GM12873 (cell line): Measurements from ENCODE around the gene COPS2.

ENCODE experiments used
- CTCF ChIP-seq: IDR thresholded peaks from 2 replicates; pipeline ENCODE4 v1.5.1; 2012; ENCODE audit warnings: low read depth, mild to moderate bottlenecking, moderate library complexity, low read length, control low read depth; ENCODE audit not compliant: insufficient read depth; ENCODE audit errors: missing control alignments

COPS2 gene

DNA sequence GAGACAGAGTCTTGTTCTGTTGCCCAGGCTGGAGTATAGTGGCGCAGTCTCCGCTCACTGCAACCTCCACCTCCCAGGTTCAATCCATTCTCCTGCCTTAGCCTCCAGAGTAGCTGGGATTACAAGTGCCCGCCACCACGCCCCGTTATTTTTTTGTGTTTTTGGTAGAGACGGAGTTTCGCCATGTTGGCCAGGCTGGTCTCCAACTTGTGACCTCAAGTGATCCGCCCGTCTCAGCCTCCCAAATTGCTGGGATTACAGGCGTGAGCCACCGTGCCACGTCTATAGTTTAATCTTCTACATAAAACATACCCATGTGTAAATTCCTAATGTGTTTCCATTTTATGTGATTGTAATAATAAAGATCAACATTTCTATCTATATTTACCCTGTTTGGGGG lies 16.4 kb upstream of the COPS2 start:
- TF ChIP-seq CTCF = no peak

DNA sequence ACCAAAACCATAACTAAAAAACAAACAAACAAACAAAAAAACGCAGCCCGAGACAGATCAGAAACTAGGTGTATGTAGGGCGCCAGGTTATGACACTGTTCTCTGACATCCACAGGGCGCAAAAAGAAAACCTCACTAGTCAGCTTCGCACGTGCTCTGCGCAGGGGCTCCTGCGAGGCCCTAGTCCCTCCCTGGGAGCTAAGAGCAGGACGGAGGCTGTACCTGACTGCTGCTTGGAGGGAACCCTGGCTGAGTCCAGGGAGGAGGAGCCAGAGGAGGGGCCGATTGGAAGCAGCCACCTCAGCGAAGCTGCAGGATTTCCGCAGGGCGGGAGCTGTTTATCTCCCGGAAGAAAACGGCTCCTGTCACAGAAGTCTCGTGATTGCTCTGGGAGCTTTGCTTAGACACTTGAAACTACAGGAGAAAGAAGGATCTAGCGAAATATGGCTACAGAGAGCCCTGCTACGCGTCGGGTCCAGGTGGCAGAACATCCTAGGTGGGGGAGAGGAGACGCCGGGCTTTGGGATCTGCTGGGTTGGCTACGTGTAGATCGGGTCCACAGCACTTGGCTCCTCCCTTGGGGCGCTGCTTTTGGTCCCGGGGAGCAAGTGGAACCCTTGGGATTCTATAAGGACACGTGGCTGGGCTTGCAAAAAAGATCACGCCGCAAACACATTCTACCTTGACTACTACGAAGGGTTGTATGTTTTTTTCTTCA lies 14.6 kb upstream of the COPS2 start, which contains the start of gene GALK2:
TSS of gene GALK2 (plus strand) at position 368 of the 718 bp plus-strand sequence. CDS start at position 444, 76 bp downstream.
- TF ChIP-seq CTCF = no peak

DNA sequence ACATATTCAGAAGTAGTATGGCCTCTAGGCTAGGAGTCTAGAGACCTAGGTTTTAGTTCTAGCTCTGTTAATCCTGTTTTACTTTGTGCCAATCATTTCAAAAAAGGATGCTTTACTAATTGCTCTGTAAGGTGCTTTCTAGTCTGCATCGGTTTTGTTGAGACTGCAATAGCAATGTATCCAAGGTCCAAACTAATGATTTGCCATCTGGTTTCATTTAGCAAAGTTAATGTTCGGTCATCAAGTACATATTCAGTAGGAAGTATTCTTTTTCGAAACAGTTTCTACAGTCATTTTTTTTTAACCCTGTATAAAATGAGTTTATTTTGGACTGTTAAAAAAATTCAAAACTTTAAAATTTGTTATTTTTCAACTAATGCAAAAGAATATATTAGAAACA lies 12.6 kb upstream of the COPS2 start:
- TF ChIP-seq CTCF = no peak

- no peak for TF ChIP-seq CTCF
These were observed 9.5 kb upstream of the COPS2 start for GRCh38 chr15:49164865-49165264.

GRCh38 chr15:49163678-49164077 lies 8.3 kb upstream of the COPS2 start:
- TF ChIP-seq CTCF = no peak

GRCh38 chr15:49155834-49156627 lies 632 bp upstream of the COPS2 start:
- TF ChIP-seq CTCF = no peak

DNA sequence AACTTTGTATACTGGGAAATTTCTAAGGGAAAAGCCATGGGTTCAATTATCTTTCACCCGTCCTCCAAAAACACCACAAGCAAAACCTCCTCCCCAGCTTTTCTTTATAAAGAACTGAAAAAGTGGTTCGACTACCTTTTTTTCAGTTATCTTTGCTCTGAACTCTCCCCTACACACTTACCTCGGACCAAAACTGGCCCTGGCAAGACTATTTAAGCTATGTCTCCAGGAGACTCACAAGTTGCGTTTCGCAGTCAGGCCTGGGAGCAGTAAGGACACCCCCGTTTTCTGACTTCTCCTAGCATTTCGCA lies 645 bp downstream of the COPS2 start:
- TF ChIP-seq CTCF = no peak
